Ovary (tissue), 9 donors: ENCODE measurements around the gene TEX19. TPM values are rescaled to one million over a fixed set of nuclear protein-coding genes. Genes with fewer than 3 reads are reported as not detected.
A peak's percentile ranks its signal among the peaks of the same experiment; 100 is the strongest.

Source experiments
- DNase-seq, 5 donors: peaks; one replicate each; pipeline ENCODE4 v3.0.0-alpha.2; 2019 to 2020
- H3K27ac ChIP-seq, 2 donors: fragments of 200-600 bp; one replicate each; pipeline versions ENCODE4 v1.5.1 to v1.8.0; 2019 to 2022
- H3K27me3 ChIP-seq: fragments of 200-600 bp; one replicate; pipeline ENCODE4 v1.8.0; 2022
- H3K36me3 ChIP-seq: fragments of 200-600 bp; sonication (generic); one replicate; pipeline ENCODE4 v1.5.1; 2019
- H3K4me1 ChIP-seq: one replicate; pipeline ENCODE4 v1.8.1; 2013; ENCODE audit warnings: mild to moderate bottlenecking, moderate library complexity; ENCODE audit not compliant: insufficient read depth
- H3K4me3 ChIP-seq: fragments of 200-600 bp; sonication (generic); one replicate; pipeline ENCODE4 v1.5.1; 2017
- H3K9me3 ChIP-seq, 2 donors: fragments of 200-600 bp in 1 of 2; sonication (generic) in 1 of 2; one replicate each; pipeline versions ENCODE4 v1.5.1 to v1.8.1; 2013 to 2019; ENCODE audit warnings: mild to moderate bottlenecking in 1 of 2, moderate library complexity in 1 of 2
- EP300 ChIP-seq: sonication (generic); formaldehyde crosslinking; IDR thresholded peaks from one replicate; pipeline ENCODE4 v1.6.1; 2017; ENCODE audit warnings: antibody characterized with exemption
- POLR2A ChIP-seq: fragments of 450-650 bp; IDR thresholded peaks from one replicate; pipeline ENCODE4 v1.6.1; 2017; ENCODE audit warnings: antibody characterized with exemption, mild to moderate bottlenecking, moderate library complexity
- WGBS, 3 donors: extraction: QIAGEN DNeasy Blood & Tissue Kit in 1 of 3; methylation state at CpG; one replicate each; pipeline versions ENCODE4 v1.1.5 to v1.1.7; 2013 to 2017; 5-methylcytosine and 5-hydroxymethylcytosine counted together
- intact Hi-C, 4 donors: fragments of 100-400 bp; cut with DNase I; formaldehyde crosslinking; loops; one replicate each; pipeline versions ENCODE4 v1.11.0 to v1.15.1; 2022 to 2023
- polyA plus RNA-seq, 2 donors: library from polyadenylated mRNA; stranded (reverse); fragments of 200-250 nt in 1 of 2; fragments of 350-450 nt in 1 of 2; fragmentation: Illumina TruSeq in 1 of 2; extraction: RNeasy Lipid Tissue Mini Kit (QIAGEN cat#74804) in 1 of 2; gene quantifications; one replicate each; pipeline ENCODE4 v1.2.3, GENCODE V29; 2013 to 2014
- total RNA-seq, 7 donors: library from RNA; depleted of rRNA in 2 of 7; stranded (reverse); fragments of >200 nt in 2 of 7; fragmentation: NEBNext Ultra II Directional in 3 of 7; extraction: Animal tissue kit (Norgen Biotek cat#: 25700) in 3 of 7; gene quantifications; one replicate each; pipeline versions ENCODE4 v1.1.0 to v1.2.4, GENCODE V29; 2016 to 2023
- TF ChIP-seq, protein P1 (sequence below), 3 donors: fragments of 450-650 bp in 2 of 3; fragments of 200-600 bp in 1 of 3; IDR thresholded peaks; one replicate each; pipeline versions ENCODE4 v1.5.1 to v1.8.0; 2016 to 2022; ENCODE audit warnings: antibody characterized with exemption in 3 of 3, mild to moderate bottlenecking in 1 of 3
- donor health status: DM: no; HTN: no; CAD: no; lungs with moderate emphysema.
- donor health status: DM: no; HTN: no; CAD: no.
- donor health status: Bipolar disorder and iron deficiency.
- donor health status: DM: yes; HTN: yes; CAD: no.
- donor health status: DM: no; HTN: no; CAD: no.
- donor health status: DM: yes; HTN: yes; CAD: no.

TEX19 gene
- total and polyA plus RNA-seq, 9 donors: not detected

DNA sequence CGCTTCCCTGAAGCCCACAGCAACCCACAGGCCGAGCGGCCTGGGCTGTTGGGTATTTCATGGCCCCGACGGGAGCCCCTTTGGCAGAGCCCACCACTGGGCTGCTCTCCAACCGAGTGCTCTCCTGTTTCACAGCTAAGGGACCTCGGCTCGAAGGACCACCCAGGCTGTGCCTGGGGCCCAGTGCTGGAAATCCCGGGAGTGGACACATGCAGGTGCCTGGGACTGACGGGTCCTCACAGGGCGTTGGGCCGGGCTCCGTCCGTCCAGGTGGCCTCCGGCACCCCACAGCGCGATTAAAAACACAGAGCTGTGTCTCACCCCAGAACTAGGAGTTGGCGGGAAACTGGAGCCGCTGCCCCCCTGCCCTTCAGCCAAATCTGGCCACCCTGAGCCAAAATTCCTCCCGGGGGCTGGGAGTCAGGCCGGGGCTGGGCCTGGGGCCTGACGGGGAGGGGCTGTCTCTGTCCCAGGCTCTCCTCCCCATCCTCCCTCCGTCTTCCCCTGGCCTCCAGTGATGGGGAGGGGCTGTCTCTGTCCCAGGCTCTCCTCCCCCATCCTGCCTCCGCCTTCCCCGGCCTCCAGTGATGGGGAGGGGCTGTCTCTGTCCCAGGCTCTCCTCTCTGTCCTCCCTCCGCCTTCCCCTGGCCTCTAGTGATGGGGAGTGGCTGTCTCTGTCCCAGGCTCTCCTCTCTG, 26.7 kb downstream of the TEX19 start:
- Histone ChIP-seq H3K36me3 (no peaks in the 10 kb centered on the region), H3K27ac (no peak overlapping the region), H3K4me3 (no peak overlapping the region), H3K4me1 (peaks cover 1% of the 10 kb centered on the region), H3K27me3 (no peaks in the 10 kb centered on the region), H3K9me3 (no peaks in the 10 kb centered on the region)
- WGBS, 3 donors: 5 to 9% (median 7%) methylated on average over 20 to 26 of the region's 26 CpGs
- no peak for TF ChIP-seq EP300
- TF ChIP-seq POLR2A: no peak
- TF ChIP-seq, protein P1, sequence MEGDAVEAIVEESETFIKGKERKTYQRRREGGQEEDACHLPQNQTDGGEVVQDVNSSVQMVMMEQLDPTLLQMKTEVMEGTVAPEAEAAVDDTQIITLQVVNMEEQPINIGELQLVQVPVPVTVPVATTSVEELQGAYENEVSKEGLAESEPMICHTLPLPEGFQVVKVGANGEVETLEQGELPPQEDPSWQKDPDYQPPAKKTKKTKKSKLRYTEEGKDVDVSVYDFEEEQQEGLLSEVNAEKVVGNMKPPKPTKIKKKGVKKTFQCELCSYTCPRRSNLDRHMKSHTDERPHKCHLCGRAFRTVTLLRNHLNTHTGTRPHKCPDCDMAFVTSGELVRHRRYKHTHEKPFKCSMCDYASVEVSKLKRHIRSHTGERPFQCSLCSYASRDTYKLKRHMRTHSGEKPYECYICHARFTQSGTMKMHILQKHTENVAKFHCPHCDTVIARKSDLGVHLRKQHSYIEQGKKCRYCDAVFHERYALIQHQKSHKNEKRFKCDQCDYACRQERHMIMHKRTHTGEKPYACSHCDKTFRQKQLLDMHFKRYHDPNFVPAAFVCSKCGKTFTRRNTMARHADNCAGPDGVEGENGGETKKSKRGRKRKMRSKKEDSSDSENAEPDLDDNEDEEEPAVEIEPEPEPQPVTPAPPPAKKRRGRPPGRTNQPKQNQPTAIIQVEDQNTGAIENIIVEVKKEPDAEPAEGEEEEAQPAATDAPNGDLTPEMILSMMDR (IDR thresholded peaks at IDR 0.05): no peak
- intact Hi-C loops: no loop called here
- DNase-seq: peak in 1 of 5 donors; percentile 30

DNA sequence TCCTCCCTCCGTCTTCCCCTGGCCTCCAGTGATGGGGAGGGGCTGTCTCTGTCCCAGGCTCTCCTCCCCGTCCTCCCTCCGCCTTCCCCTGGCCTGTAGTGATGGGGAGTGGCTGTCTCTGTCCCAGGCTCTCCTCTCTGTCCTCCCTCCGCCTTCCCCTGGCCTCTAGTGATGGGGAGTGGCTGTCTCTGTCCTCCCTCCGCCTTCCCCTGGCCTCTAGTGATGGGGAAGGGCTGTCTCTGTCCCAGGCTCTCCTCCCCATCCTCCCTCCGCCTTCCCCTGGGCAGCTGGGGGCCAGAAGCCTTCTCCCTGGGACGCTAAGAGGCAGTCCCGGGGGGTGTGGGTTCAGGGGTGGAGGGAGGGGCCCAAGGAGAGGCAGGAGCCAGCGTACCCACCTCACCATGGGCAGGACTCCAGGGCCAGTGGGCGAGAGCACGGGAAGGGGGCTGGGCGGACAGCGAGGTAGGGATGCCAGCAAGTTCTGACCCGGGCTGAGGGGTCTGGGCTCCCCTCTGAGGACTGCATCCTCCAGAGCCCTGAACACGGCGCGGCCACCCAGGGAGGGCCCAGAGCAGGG, 27.3 kb downstream of the TEX19 start:
- TF ChIP-seq POLR2A (no peak), EP300 (no peak)
- TF ChIP-seq, protein P1 (IDR thresholded peaks at IDR 0.05): no peak
- intact Hi-C loops: no loop called here
- no peak for DNase-seq
- no peak overlapping the region for H3K4me3 ChIP-seq
- H3K4me1 ChIP-seq: peaks cover 1% of the 10 kb centered on the region
- WGBS, 3 donors: 7 to 16% (median 12%) methylated on average over 12 to 17 of the region's 17 CpGs
- no peaks in the 10 kb centered on the region for H3K27me3 ChIP-seq
- H3K36me3 ChIP-seq: no peaks in the 10 kb centered on the region
- H3K27ac ChIP-seq: no peak overlapping the region
- no peaks in the 10 kb centered on the region for H3K9me3 ChIP-seq

DNA sequence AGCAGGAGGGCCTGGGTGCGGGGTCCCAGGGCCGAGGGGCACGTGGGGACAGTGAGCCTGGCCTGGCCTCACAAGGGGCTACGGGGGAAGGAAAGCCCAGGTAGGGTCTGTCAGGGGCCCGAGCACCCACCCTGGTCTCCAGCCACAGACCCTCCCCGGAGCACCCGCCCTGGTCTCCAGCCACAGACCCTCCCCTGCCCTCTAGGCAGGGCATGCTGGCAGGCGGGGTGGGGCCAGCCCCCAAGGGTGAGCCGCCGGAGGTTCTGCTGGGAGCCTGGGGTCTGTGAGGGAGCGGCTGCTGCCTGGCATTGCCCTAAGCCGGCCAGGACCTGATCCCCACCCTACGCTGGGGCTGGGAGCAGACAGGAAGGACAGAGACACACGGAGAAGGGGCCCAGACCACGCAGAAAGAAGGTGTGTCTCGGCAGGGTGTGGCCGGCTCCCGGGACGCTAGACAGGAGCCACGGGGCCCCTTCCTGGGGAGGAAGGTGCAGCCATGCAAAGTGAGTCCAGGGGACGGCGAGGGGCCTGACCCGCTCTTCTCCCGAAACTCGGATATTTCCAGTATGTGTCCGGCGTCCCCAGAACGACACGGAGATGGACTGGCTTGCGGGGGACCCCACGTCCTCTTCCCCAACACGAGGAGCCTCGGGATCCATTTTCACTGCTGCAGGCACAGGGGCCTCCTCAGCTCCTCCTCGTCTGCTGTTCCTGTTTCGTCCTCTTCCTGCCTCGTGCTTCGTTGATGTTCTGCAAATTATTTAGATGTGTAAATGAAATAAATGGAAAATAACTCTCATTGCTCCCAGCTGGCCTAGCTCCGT, 28.0 kb downstream of the TEX19 start:
- WGBS, 3 donors: 39 to 45% (median 44%) methylated on average over 37 to 38 of the region's 38 CpGs
- intact Hi-C loops: no loop called here
- H3K27ac ChIP-seq: no peak overlapping the region

DNA sequence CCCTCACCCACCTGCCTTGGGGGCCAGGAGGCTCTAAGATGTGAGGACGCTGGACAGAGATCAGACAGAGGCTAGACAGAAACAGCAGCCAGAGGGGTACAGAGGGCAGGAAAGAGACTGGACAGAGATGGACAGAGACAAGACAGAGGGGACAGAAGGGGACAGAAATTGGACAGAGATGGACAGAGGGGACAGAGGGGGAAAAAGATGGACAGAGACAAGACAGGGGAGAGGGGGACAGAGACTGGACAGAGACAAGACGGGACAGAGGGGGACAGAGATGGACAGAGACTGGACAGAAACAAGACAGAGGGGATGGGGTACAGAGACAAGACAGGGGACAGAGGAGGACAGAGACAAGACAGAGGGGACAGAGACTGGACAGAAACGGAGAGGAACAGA, 28.7 kb downstream of the TEX19 start:
- Histone ChIP-seq H3K9me3 (no peaks in the 10 kb centered on the region), H3K4me1 (no peaks in the 10 kb centered on the region), H3K27me3 (no peaks in the 10 kb centered on the region), H3K36me3 (no peaks in the 10 kb centered on the region), H3K27ac (no peak overlapping the region), H3K4me3 (no peak overlapping the region)
- WGBS, 3 donors: 33 to 65% (median 57%) methylated on average over 3 of the region's 3 CpGs
- no peak for DNase-seq
- TF ChIP-seq POLR2A: no peak
- TF ChIP-seq, protein P1 (IDR thresholded peaks at IDR 0.05): no peak
- no peak for TF ChIP-seq EP300
- intact Hi-C loops: no loop called here

More for the DNA sequence above, 28.0 kb downstream of the TEX19 start:
- H3K9me3 ChIP-seq: no peaks in the 10 kb centered on the region
- H3K27me3 ChIP-seq: no peaks in the 10 kb centered on the region
- H3K4me3 ChIP-seq: no peak overlapping the region
- no peaks in the 10 kb centered on the region for H3K4me1 ChIP-seq
- no peaks in the 10 kb centered on the region for H3K36me3 ChIP-seq
- TF ChIP-seq, protein P1 (IDR thresholded peaks at IDR 0.05): no peak
- TF ChIP-seq POLR2A (no peak), EP300 (no peak)
- DNase-seq: no peak
